K562 (cell line): Measurements from ENCODE around the gene COX4I2.

Experiments used
- CTCF ChIP-seq, 3 experiments: IDR thresholded peaks in 2 of 3; conservative IDR thresholded peaks in 1 of 3; 2 replicates each; pipeline ENCODE4 v1.5.1; 2011 to 2012; ENCODE audit warnings: low read length in 3 of 3, mild to moderate bottlenecking in 3 of 3, control low read depth in 2 of 3, improper control_type of control experiment in 1 of 3, inconsistent platforms in 1 of 3, low read depth in 1 of 3, mixed read lengths in 1 of 3, moderate library complexity in 1 of 3; ENCODE audit not compliant: insufficient read depth in 2 of 3
- EGR1 ChIP-seq: fragments of 450-650 bp; conservative IDR thresholded peaks from 2 replicates; pipeline ENCODE4 v1.6.1; 2017; ENCODE audit warnings: mild to moderate bottlenecking
- MAFG ChIP-seq: fragments of 450-650 bp; conservative IDR thresholded peaks from 2 replicates; pipeline ENCODE4 v1.6.1; 2016; ENCODE audit warnings: missing genetic modification characterization, missing compliant biosample characterization
- OTX1 ChIP-seq: fragments of 450-650 bp; formaldehyde crosslinking; IDR thresholded peaks from 2 replicates; pipeline ENCODE4 v1.4.0; 2022; ENCODE audit warnings: mild to moderate bottlenecking
- RFX5 ChIP-seq: IDR thresholded peaks from 2 replicates; pipeline ENCODE4 v1.6.1; 2011; ENCODE audit warnings: low read depth, mild to moderate bottlenecking, improper control_type of control experiment, low read length
- TFAP4 ChIP-seq: sonication (generic); formaldehyde crosslinking; IDR thresholded peaks from 2 replicates; pipeline ENCODE4 v1.8.0; 2022; ENCODE audit warnings: missing genetic modification reagents, mild to moderate bottlenecking, moderate library complexity, borderline replicate concordance

GRCh38 chr20:31602779-31603441 is 34.8 kb upstream of the COX4I2 start:
- TF ChIP-seq CTCF (IDR thresholded peaks at IDR 0.05 in 2 of 3, conservative IDR thresholded peaks at IDR 0.05 in 1 of 3; ENCODE audit: insufficient read depth in 2 of 3, low read depth in 1 of 3, low read length in 3 of 3) = no peak
- no peak for TF ChIP-seq MAFG (tag)
- TF ChIP-seq TFAP4 (CRISPR knock-in tag) = no peak
- TF ChIP-seq OTX1 = no peak
- no peak for TF ChIP-seq EGR1
- TF ChIP-seq RFX5 = no peak
